Activated naive CD4-positive, alpha-beta T cell (primary cell): ENCODE measurements around the gene CLEC18B.
"Not testable (repeated sequence)": the region's sequence is repeated elsewhere in the genome, so short reads cannot be mapped to it uniquely, and the experiment has no call there.

ENCODE experiments used
- DNase-seq, 4 experiments: peaks; one replicate each; lab custom pipeline; 2025; lab: John Stamatoyannopoulos, UW

The CLEC18B gene

GRCh38 chr16:74420612-74421481 is at the start of gene CLEC18B:
TSS of gene CLEC18B (minus strand) at chr16:74421478. CDS start at chr16:74421270, 208 bp downstream.
- DNase-seq = not testable (repeated sequence)

- DNase-seq = no peak
Measured at GRCh38 chr16:74469946-74470478, 48.7 kb upstream of the CLEC18B start.

- DNase-seq = no peak
Measured at GRCh38 chr16:74468807-74469525, 47.7 kb upstream of the CLEC18B start.

- DNase-seq = no peak
Measured at GRCh38 chr16:74466872-74467271, 45.6 kb upstream of the CLEC18B start.

- no peak for DNase-seq
Measured at GRCh38 chr16:74465851-74466685, 44.8 kb upstream of the CLEC18B start.

- no peak for DNase-seq
Measured at GRCh38 chr16:74465281-74465680, 44.0 kb upstream of the CLEC18B start.

- DNase-seq = no peak
Measured at GRCh38 chr16:74463888-74464287, 42.6 kb upstream of the CLEC18B start.

- DNase-seq = no peak
Measured at GRCh38 chr16:74462361-74462760, 41.1 kb upstream of the CLEC18B start.

- no peak for DNase-seq
Measured at GRCh38 chr16:74461826-74462225, 40.5 kb upstream of the CLEC18B start.

GRCh38 chr16:74460542-74460941 is 39.3 kb upstream of the CLEC18B start:
- DNase-seq = no peak

- no peak for DNase-seq
Measured at GRCh38 chr16:74456290-74456625, 35.0 kb upstream of the CLEC18B start.

GRCh38 chr16:74455619-74456289 is 34.5 kb upstream of the CLEC18B start:
- no peak for DNase-seq

GRCh38 chr16:74455213-74455612 is 33.9 kb upstream of the CLEC18B start:
- DNase-seq = no peak

GRCh38 chr16:74451951-74452758 is 30.9 kb upstream of the CLEC18B start:
- no peak for DNase-seq

- DNase-seq = no peak
Measured at GRCh38 chr16:74450967-74451760, 29.9 kb upstream of the CLEC18B start.

GRCh38 chr16:74450236-74450635 is 29.0 kb upstream of the CLEC18B start:
- no peak for DNase-seq

GRCh38 chr16:74449470-74449869 is 28.2 kb upstream of the CLEC18B start:
- no peak for DNase-seq

GRCh38 chr16:74448990-74449389 is 27.7 kb upstream of the CLEC18B start:
- DNase-seq = no peak

GRCh38 chr16:74447578-74447977 is 26.3 kb upstream of the CLEC18B start:
- no peak for DNase-seq

- no peak for DNase-seq
Measured at GRCh38 chr16:74446866-74447265, 25.6 kb upstream of the CLEC18B start.
